ENCODE measurements around the gene TBK1.

Gene TBK1

DNA sequence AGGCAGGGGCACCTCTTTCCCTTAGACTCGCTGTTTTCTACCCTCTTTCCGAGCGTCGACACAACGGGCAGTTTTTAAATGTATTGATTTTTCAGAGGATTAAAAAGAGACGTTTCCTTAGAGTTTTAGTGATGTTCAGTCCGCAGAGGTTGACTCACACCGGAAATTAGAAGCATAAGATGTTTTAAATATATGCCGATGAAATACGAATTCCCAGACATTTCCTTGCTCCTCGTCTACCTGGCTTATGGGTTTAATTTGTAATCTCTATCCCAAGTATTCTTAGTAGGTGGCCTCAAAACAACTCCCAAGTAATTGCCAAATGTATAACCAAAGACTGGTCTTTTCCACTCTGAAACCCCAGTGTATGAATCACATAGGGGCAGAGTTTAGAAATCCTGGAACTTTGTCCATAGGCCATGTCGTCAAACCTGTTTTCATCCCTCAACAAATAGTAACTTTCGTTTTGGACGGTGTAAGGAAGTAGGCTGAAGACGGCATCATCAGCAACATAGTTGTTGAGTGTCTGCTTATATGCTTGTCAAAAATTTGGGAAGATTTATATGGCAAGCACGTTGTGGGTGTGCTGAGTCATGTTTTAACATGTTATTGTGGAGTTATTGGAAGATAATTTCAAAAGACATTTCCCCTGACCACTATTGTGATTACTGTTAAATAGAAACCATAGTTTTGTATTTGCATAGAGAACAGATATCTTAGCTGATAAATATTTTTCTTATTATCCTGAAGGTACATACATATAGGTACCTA lies 824 bp downstream of the TBK1 start:
- peak; percentile 93 for DNase-seq (ENCODE audit: low read depth)

DNA sequence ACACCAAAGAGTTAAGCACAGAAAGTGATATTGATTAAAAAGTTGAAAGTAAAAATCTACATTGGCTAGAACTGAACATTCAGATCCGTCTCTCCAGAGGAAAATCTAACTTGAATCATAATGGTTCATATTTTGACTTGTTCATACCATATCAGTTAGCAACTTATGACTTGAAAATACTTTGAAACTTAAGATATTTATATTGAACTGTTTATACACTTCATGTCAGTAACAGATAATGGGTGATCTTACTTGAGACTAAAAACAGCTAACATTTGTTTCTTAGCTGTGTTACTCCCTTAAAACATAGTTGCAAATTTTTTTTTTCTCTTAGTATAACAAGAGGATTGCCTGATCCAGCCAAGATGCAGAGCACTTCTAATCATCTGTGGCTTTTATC lies 3.6 kb downstream of the TBK1 start:
- DNase-seq (ENCODE audit: low read depth), result no peak

GRCh38 chr12:64456119-64456518 lies 4.2 kb downstream of the TBK1 start:
- no peak for DNase-seq (ENCODE audit: low read depth)

DNA sequence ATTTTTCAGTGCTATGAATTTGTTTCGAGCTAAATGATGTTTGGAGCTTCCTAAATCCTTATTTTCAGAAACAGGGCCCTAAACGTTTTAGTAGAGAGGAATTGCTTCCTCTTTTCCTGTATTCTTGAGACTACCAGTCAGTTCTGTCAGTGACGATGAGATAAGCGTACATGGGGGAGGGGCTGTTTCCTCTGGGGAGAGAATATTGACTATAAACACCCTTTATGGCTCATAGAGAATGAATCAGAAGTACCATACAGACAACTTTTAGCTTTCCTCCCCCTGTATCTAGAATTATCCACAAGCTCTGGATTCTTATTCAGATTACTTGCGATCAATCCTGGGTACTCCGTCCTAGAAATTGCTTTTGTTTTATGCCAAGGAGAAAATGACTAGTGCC lies 5.1 kb downstream of the TBK1 start:
- peak; percentile 60 for DNase-seq (ENCODE audit: low read depth)

DNA sequence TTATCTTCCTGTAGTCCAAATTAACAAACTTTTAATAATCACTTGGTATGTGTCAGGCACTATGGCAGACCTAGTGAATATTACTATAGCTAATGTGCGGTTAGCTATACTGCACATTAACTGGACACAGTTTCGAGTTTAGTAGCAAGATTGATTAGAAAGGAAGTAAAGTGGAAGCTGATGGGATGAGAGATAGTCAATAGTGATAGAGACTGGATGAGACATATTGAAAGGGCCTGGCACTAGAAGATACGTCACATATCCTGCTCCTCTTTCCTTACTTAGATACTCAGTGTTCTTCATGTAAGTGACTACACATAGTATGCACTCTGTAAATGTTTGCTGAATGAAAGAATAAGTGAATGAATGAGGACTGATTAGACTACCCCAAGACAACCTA lies 5.5 kb downstream of the TBK1 start:
- no peak for DNase-seq (ENCODE audit: low read depth)

GRCh38 chr12:64457923-64458322 lies 6.0 kb downstream of the TBK1 start:
- DNase-seq (ENCODE audit: low read depth), result no peak

- DNase-seq (ENCODE audit: low read depth), result no peak
Observed at GRCh38 chr12:64459394-64459891, 7.5 kb downstream of the TBK1 start.

DNA sequence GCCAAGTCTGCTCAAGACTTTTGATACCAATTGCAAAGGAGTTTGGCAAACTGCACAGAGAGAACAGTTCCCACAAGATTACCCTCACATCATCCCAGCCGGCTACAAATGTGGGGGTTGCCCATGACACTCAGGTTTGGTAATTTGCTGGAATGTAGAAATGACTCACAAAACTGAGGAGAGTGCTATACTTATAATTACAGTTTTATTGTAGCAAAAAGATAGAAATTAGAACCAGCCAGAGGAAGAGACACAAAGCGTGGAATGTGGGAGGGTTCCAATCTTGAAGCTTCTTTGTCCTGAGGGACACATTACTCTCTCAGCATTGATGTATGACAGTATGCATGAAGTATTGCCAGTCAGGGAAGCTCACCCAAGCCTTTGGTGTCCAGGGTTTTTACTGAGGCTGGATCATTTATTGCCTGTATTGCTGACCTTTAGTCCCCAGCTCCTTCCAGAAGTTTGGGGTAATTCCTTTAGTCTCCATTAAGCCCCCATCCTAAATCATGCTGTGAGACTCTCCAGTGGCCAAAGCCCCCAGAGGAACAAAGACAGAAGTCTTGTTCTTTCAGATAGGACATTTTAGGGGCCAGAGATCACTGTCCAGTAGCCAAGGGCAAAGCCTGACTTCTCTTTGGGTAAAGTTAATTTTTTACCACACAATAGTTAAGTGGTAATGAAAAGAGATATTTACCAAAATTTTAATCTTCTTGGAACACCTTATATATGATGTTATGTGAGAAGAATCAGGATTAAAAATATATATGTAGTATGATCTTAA lies 9.9 kb downstream of the TBK1 start:
- DNase-seq (ENCODE audit: low read depth), result peak; percentile 92

- no peak for DNase-seq (ENCODE audit: low read depth)
Observed at GRCh38 chr12:64466178-64466577, 14.3 kb downstream of the TBK1 start.

- DNase-seq (ENCODE audit: low read depth), result no peak
Observed at GRCh38 chr12:64468966-64469365, 17.0 kb downstream of the TBK1 start.

DNA sequence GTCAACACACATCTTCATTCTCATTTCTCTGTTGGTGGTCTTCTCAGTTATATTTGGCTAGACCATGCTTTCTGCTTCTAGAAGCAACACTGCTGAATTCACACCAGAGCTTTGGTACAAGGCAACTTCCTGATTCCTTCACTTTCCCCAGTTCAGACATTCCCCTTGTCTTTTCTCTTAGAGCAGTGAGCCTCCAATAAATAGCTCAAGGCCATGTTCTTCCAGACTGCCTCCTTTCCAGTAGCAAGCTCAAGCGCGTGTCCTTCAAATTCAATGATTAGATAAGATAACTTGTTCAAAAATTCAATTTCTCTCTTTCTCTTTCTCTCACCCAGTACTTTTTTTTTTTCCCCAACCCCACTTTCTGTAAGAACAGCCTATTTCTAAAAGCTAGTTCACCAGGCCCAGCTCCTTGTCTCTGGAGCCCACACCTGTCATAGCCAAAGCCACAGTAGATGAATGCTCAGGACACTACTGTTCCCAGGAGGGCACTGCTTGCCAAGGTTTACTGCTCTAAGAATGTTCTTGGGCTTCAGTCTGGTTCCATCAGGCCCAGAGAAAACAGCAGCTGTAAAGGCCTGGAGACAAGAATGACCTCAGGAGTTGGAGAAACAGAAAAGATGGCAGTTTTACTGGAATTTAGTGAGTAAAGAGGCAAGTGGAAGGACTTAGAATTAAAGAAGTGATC lies 17.7 kb downstream of the TBK1 start:
- DNase-seq (ENCODE audit: low read depth), result no peak

DNA sequence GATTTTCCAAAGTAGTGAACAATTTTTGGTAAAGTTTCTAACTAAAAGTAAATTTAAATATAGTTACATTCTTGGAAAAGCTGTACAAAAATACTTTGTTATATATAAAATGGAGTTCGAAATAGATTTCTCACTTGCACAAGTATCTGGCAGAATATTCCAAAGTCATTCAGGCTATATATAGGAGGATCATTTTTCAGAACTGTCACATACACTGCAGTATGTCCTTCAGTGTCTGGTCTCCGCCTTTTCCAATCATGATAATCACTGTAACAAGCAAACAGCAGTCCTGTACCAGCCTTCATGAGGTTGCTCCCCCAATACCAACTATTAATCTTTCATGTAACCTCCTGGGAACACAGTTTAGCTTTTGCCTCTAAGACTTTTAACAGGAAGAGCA lies 18.6 kb downstream of the TBK1 start:
- no peak for DNase-seq (ENCODE audit: low read depth)

DNA sequence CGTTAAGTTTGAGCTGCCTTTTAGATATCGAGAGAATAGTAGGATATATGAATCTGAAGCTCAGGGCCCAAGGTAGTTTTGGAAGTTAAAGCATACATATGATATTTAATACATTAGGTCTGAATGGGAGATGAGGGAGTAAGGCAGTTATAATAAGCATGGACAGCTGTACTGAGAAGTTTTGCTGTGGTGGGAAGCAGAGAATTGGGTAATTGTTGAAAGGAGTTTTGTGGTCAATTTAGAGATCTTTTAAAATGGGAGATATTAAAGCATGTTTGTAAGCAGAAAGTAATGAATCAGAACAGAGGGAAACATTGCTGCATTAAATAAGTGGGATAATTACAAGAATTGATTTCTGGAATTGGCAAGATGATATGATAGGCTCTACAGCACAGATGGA lies 21.3 kb downstream of the TBK1 start:
- DNase-seq (ENCODE audit: low read depth), result no peak

GRCh38 chr12:64475518-64475917 lies 23.6 kb downstream of the TBK1 start:
- no peak for DNase-seq (ENCODE audit: low read depth)

- DNase-seq (ENCODE audit: low read depth), result no peak
Observed at GRCh38 chr12:64476844-64477243, 24.9 kb downstream of the TBK1 start.

DNA sequence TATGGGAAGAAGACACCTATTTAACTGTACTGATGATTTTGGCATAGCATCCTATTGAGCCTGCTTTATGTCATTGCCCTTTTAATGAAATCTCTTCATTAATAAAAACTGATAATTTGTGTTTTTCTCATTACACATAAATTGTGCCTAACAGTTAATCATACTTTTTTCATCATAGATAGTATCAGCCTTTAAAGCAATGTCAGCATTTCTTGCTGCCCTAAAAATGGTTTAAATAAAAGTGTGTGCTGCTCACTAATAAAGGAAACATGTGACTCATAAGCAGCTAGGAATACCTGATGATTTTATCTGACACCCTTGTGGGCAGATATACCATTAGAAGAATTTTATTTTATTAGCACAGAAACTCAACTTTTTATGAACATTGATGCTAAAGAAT lies 26.7 kb downstream of the TBK1 start:
- no peak for DNase-seq (ENCODE audit: low read depth)

- peak; percentile 47 for DNase-seq (ENCODE audit: low read depth)
Observed at GRCh38 chr12:64480148-64480547, 28.2 kb downstream of the TBK1 start.

DNA sequence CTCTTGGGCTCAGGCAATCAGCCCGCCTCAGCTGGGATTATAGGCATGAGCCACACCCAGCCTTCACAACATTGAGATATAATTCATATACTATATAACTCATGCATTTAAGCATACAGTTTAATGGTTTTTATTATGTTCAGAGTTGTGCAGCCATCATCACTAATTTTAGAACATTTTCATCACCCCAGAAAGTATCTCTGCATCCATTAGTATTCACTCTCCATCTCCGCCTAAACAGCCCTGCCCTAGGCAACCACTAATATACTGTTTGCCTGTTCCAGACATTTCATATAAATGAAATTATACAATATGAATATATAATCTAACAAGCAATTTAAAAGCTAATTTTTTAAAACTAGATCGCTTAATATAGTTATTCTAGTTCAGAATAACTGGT lies 34.7 kb downstream of the TBK1 start:
- no peak for DNase-seq (ENCODE audit: low read depth)

- DNase-seq (ENCODE audit: low read depth), result no peak
Observed at GRCh38 chr12:64491718-64492117, 39.8 kb downstream of the TBK1 start.

DNA sequence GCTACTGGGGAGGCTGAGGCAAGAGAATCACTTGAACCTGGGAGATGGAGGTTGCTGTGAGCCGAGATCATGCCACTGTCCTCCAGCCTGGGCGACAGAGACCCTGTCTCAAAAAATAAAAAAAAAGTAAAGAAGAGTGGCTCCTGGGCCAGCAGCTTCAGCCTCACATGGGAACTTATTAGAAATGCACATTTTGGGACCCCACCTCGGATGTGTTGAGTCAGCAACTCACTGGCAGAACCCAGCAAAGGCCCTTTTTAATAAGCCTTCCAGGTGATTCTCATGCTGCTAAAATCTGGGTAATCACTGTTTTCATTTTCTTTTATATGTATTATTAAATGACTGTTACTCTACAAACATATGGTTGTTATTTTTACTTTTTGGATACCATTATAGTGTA lies 41.6 kb downstream of the TBK1 start:
- no peak for DNase-seq (ENCODE audit: low read depth)

GRCh38 chr12:64494998-64495729 lies 43.2 kb downstream of the TBK1 start:
- DNase-seq (ENCODE audit: low read depth), result no peak

DNA sequence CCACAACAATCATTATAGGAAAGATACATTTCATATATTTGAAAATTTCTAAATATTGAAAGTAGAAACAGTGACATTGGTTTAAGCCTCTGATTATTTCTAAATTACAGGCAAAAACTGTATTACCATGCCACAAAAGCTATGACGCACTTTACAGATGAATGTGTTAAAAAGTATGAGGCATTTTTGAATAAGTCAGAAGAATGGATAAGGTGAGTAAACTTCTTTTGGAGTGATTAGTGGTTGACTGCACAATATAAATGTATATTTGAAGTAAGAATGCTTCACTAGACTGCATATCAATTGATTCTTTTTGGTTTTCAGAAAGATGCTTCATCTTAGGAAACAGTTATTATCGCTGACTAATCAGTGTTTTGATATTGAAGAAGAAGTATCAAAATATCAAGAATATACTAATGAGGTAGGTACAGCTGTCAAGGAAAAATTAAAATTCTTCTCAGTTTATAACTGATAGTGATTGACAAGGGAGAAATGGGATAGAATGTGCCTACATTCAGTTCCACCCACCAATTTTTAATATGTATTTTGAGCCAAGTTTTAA lies 45.0 kb downstream of the TBK1 start:
- DNase-seq (ENCODE audit: low read depth), result no peak

Measured in iris pigment epithelial cell (primary cell).